Skeletal muscle satellite cell (primary cell): Measurements from ENCODE around the gene CSGALNACT2.

ENCODE experiments used
- H3K27me3 ChIP-seq: 2 replicates; pipeline ENCODE4 v1.7.0; 2013; ENCODE audit warnings: low read length; ENCODE audit not compliant: control insufficient read depth, insufficient read depth
- H3K36me3 ChIP-seq: 2 replicates; pipeline ENCODE4 v1.7.0; 2013; ENCODE audit warnings: mild to moderate bottlenecking, control low read depth, low read length; ENCODE audit not compliant: insufficient read depth
- H3K4me1 ChIP-seq: 2 replicates; pipeline ENCODE4 v1.7.0; 2013; ENCODE audit warnings: low read length; ENCODE audit not compliant: control insufficient read depth, insufficient read depth
- H3K4me2 ChIP-seq: 2 replicates; pipeline ENCODE4 v1.7.0; 2013; ENCODE audit warnings: mild to moderate bottlenecking, low read length
- H3K4me3 ChIP-seq: 2 replicates; pipeline ENCODE4 v1.7.0; 2013; ENCODE audit warnings: low read length
- H3K9ac ChIP-seq: 2 replicates; pipeline ENCODE4 v1.7.0; 2013; ENCODE audit warnings: mild to moderate bottlenecking, low read depth, low read length, moderate library complexity
- H3K9me3 ChIP-seq: replicated peaks from 2 replicates; pipeline ENCODE4 v1.7.0; 2013; ENCODE audit warnings: mild to moderate bottlenecking, control low read depth, low read length

CSGALNACT2 gene

GRCh38 chr10:43231523-43232078 lies 93.4 kb downstream of the CSGALNACT2 start:
- Histone ChIP-seq H3K9ac (no peak overlapping the region), H3K36me3 (no peaks in the 10 kb centered on the region), H3K27me3 (peaks cover 79% of the 10 kb centered on the region), H3K4me3 (no peak overlapping the region), H3K4me1 (no peaks in the 10 kb centered on the region), H3K4me2 (no peak overlapping the region), H3K9me3 (no peaks in the 10 kb centered on the region)

- Histone ChIP-seq H3K9me3 (no peaks in the 10 kb centered on the region), H3K9ac (no peak overlapping the region), H3K4me1 (no peaks in the 10 kb centered on the region), H3K4me3 (no peak overlapping the region), H3K36me3 (no peaks in the 10 kb centered on the region), H3K4me2 (no peak overlapping the region), H3K27me3 (peaks cover 62% of the 10 kb centered on the region)
Observed at GRCh38 chr10:43233601-43234430, 95.6 kb downstream of the CSGALNACT2 start.

- H3K4me2 ChIP-seq: no peak overlapping the region
- no peaks in the 10 kb centered on the region for H3K4me1 ChIP-seq
- peaks cover 60% of the 10 kb centered on the region for H3K27me3 ChIP-seq
- H3K4me3 ChIP-seq: no peak overlapping the region
- H3K9me3 ChIP-seq: no peaks in the 10 kb centered on the region
- no peak overlapping the region for H3K9ac ChIP-seq
- H3K36me3 ChIP-seq: no peaks in the 10 kb centered on the region
Observed at GRCh38 chr10:43234471-43235041, 96.3 kb downstream of the CSGALNACT2 start.
